K562 (cell line): ENCODE measurements around the gene PTPN7. TPM values are rescaled to one million over a fixed set of nuclear protein-coding genes. Genes with fewer than 3 reads are reported as not detected.

Experiments
- BCLAF1 ChIP-seq, 2 experiments: fragments of 450-650 bp in 1 of 2; IDR thresholded peaks; 2 replicates each; pipeline ENCODE4 v1.6.1; 2011 to 2017; ENCODE audit warnings: low read depth in 2 of 2, antibody characterized with exemption in 1 of 2, borderline replicate concordance in 1 of 2, low read length in 1 of 2, mild to moderate bottlenecking in 1 of 2, mixed read lengths in 1 of 2; ENCODE audit not compliant: control insufficient read depth in 1 of 2
- BCOR ChIP-seq: fragments of 450-650 bp; IDR thresholded peaks from 2 replicates; pipeline ENCODE4 v1.6.1; 2016
- CEBPB ChIP-seq: fragments of 450-650 bp; IDR thresholded peaks from 2 replicates; pipeline ENCODE4 v1.6.1; 2016; ENCODE audit warnings: missing genetic modification characterization, missing compliant biosample characterization
- CREB3 ChIP-seq: fragments of 450-650 bp; conservative IDR thresholded peaks from 2 replicates; pipeline ENCODE4 v1.6.1; 2016; ENCODE audit warnings: missing genetic modification characterization, low read depth, mild to moderate bottlenecking, missing compliant biosample characterization, moderate library complexity
- CUX1 ChIP-seq: fragments of 200-800 bp; sonication (Bioruptor generic); IDR thresholded peaks from 2 replicates; pipeline ENCODE4 v1.6.1; 2016; ENCODE audit warnings: missing genetic modification characterization, missing compliant biosample characterization
- EHMT2 ChIP-seq: fragments of 450-650 bp; IDR thresholded peaks from 2 replicates; pipeline ENCODE4 v1.6.1; 2018; ENCODE audit warnings: antibody characterized with exemption
- ELF4 ChIP-seq: fragments of 450-650 bp; formaldehyde crosslinking; IDR thresholded peaks from 2 replicates; pipeline ENCODE4 v1.4.0; 2022; ENCODE audit warnings: missing genetic modification characterization
- HLTF ChIP-seq: fragments of 450-650 bp; IDR thresholded peaks from 2 replicates; pipeline ENCODE4 v1.6.1; 2016
- LARP7 ChIP-seq: fragments of 450-650 bp; IDR thresholded peaks from 2 replicates; pipeline ENCODE4 v1.6.1; 2016
- NR2C2 ChIP-seq, 2 experiments: fragments of 200-800 bp in 1 of 2; sonication (Bioruptor generic) in 1 of 2; sonication (generic) in 1 of 2; formaldehyde crosslinking in 1 of 2; IDR thresholded peaks; 2 replicates each; pipeline versions ENCODE4 v1.6.1 to v1.8.0; 2016 to 2022; ENCODE audit warnings: mild to moderate bottlenecking in 1 of 2, missing compliant biosample characterization in 1 of 2, missing genetic modification characterization in 1 of 2, missing genetic modification reagents in 1 of 2
- PHB2 ChIP-seq: fragments of 450-650 bp; IDR thresholded peaks from 2 replicates; pipeline ENCODE4 v1.6.1; 2017; ENCODE audit warnings: low read depth
- PHF20 ChIP-seq: fragments of 450-650 bp; IDR thresholded peaks from 2 replicates; pipeline ENCODE4 v1.6.1; 2018; ENCODE audit not compliant: partially characterized antibody
- SAFB ChIP-seq: fragments of 200-400 bp; formaldehyde crosslinking; IDR thresholded peaks from 2 replicates; pipeline ENCODE4 v1.6.1; 2017; ENCODE audit warnings: low read depth, low read length, borderline replicate concordance
- SRSF3 ChIP-seq: fragments of 200-400 bp; formaldehyde crosslinking; IDR thresholded peaks from 2 replicates; pipeline ENCODE4 v1.6.1; 2016; ENCODE audit warnings: mild to moderate bottlenecking, low read length, moderate library complexity; ENCODE audit not compliant: insufficient read depth
- TEAD4 ChIP-seq, 2 experiments: sonication (generic) in 1 of 2; formaldehyde crosslinking in 1 of 2; IDR thresholded peaks; 2 replicates each; pipeline versions ENCODE4 v1.6.1 to v1.8.0; 2012 to 2022; ENCODE audit warnings: borderline replicate concordance in 1 of 2, inconsistent platforms in 1 of 2, low read length in 1 of 2, mild to moderate bottlenecking in 1 of 2, missing genetic modification reagents in 1 of 2
- TSC22D4 ChIP-seq: fragments of 450-650 bp; IDR thresholded peaks from 2 replicates; pipeline ENCODE4 v1.6.1; 2016; ENCODE audit warnings: missing genetic modification characterization, missing biosample characterization, control low read depth
- polyA plus RNA-seq, 8 experiments: library from polyadenylated mRNA; depleted of rRNA in 4 of 8; stranded (reverse) in 5 of 8; unstranded in 3 of 8; fragments of >200 nt; fragmentation: Nextera tagmentation in 2 of 8; fragmentation: Illumina TruSeq in 1 of 8; extraction: Ambion mirVana in 2 of 8; extraction: Trizol in 1 of 8; gene quantifications; 2 replicates each; pipeline versions ENCODE4 v1.2.1 to v1.2.3, GENCODE V29; 2011 to 2014; ENCODE audit warnings: inconsistent platforms in 1 of 8, missing spikeins in 1 of 8
- total RNA-seq, 7 experiments: library from RNA; depleted of rRNA in 6 of 7; stranded (reverse); fragments of >200 nt in 6 of 7; fragmentation: Illumina TruSeq in 2 of 7; extraction: Trizol in 2 of 7; gene quantifications; 2 replicates each; pipeline versions ENCODE4 v1.2.1 to v1.2.3, GENCODE V29; 2011 to 2021; ENCODE audit warnings: low replicate concordance in 1 of 7
- TF ChIP-seq, protein P1 (sequence below): sonication (generic); IDR thresholded peaks from 2 replicates; pipeline ENCODE4 v1.6.1; 2016

Gene PTPN7
- total and polyA plus RNA-seq, 9 of the 15 experiments (the other 6 are each of a cell fraction or from before 2014, with no cell fraction given): 18.7 to 144 (median 120) TPM

DNA sequence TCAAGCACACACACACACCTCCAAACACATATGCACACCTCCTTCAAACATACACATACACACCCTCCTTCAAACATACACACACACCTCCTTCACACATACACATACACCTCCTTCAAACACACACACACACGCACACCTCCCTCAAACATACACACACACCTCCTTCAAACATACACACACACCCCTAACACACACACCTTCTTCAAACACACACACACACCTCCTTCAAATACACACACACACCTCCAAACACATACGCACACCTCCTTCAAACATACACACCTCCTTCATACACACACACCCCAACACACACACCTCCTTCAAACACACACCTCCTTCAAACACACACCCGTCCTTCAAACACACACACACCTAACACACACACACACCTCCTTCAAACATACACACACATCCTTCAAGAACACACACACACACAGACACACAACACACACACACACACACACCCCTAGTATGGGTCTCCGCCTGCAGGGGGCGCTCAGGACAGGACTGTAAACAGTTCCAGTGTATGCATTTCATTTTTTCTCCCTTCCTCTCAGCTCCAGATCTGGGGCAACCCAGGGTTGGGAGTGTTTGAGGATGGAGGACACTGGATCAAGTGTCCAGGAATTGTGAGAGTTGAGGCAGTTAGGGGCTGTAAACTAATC is 45.3 kb upstream of the PTPN7 start (continued):
- TF ChIP-seq CUX1 (no peak), EHMT2 (peak; percentile 55), BCLAF1 (IDR thresholded peaks at IDR 0.05; ENCODE audit: borderline replicate concordance in 1 of 2, control insufficient read depth in 1 of 2, low read depth in 2 of 2, low read length in 1 of 2) (peak in 1 of 2 experiments; percentile 73; a peak in 1 of 4 replicates), TSC22D4 (tag) (0 out of 2 replicates have a peak, but pooled peaks have one; percentile 82), LARP7 (peak; percentile 89; the same call in 1 of the 2 replicates), SRSF3 (no peak), NR2C2 (CRISPR knock-in tag; IDR thresholded peaks at IDR 0.05) (0 out of 2 replicates have a peak, but pooled peaks have one; percentile 23), NR2C2 (tag; IDR thresholded peaks at IDR 0.05) (no peak), CEBPB (tag) (no peak), SAFB (no peak), HLTF (peak; percentile 55; the same call in 1 of the 2 replicates), BCOR (peak; percentile 27; the same call in 1 of the 2 replicates), PHB2 (0 out of 2 replicates have a peak, but pooled peaks have one; percentile 46), CREB3 (tag) (no peak), TEAD4 (IDR thresholded peaks at IDR 0.05; ENCODE audit: low read length) (no peak), TEAD4 (CRISPR knock-in tag; IDR thresholded peaks at IDR 0.05; ENCODE audit: borderline replicate concordance) (no peak), ELF4 (peak; percentile 76), PHF20 (peak; percentile 33)
- TF ChIP-seq, protein P1, sequence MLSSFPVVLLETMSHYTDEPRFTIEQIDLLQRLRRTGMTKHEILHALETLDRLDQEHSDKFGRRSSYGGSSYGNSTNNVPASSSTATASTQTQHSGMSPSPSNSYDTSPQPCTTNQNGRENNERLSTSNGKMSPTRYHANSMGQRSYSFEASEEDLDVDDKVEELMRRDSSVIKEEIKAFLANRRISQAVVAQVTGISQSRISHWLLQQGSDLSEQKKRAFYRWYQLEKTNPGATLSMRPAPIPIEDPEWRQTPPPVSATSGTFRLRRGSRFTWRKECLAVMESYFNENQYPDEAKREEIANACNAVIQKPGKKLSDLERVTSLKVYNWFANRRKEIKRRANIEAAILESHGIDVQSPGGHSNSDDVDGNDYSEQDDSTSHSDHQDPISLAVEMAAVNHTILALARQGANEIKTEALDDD: no peak
